Putamen (tissue), 1 donor: ENCODE results near the gene TRIM13.
"Not testable (repeated sequence)": the region's sequence is repeated elsewhere in the genome, so short reads cannot be mapped to it uniquely, and the experiment has no call there.

Experiments
- DNase-seq: peaks from one replicate; pipeline ENCODE4 v3.0.0-alpha.2; 2016; ENCODE audit warnings: low spot score

The TRIM13 gene, protein sequence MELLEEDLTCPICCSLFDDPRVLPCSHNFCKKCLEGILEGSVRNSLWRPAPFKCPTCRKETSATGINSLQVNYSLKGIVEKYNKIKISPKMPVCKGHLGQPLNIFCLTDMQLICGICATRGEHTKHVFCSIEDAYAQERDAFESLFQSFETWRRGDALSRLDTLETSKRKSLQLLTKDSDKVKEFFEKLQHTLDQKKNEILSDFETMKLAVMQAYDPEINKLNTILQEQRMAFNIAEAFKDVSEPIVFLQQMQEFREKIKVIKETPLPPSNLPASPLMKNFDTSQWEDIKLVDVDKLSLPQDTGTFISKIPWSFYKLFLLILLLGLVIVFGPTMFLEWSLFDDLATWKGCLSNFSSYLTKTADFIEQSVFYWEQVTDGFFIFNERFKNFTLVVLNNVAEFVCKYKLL

DNA sequence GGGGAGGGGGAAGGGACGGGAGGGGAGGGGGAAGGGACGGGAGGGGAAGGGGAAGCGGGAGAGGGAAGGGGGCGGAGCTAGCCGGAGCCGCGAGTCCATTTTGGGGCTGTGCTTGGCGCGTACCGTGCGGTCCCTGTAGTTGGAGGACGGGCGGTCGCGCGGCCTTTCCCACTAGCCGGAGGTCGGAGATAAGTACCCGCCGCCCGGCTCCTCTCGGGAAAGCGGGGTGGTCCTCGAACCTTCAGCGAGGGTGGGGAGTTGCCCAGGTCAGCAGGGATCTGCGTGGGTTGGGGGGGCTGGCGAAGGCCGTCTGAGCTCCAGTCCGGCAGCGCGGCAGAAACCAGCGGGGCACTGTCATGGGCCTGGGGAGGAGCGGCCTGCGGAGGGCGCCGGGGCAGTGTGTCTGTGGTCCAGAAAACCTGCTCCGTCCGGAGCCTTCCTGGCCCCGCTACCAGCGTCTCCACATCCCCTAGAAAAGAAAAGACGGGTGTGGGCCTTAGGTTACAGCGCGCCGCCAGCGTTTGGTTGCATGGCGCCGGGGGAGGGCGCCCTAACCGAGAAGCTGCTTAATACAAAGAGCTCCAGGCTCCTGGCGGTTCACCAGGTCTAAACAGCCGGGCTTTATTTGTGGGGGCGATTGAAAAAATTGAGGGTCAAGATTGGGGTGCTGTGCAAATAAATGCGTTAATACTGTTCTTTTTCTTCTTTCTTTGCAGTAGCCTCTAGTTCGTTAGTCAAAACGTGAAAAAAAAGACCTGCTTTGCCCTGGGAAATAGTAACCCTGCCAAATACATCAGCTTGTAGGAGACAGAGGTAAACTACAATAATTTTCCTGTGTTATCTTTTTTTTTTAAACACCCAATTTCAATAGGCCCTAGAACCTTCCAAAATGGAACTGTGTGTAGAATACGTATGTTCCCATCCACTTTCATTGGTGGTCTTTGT, at the start of gene TRIM13:
TRIM13 (plus strand) TSS at position 92 of the 945 bp plus-strand sequence. CDS start 14,899 bp downstream, outside the sequence.
- peak; percentile 93 for DNase-seq

DNA sequence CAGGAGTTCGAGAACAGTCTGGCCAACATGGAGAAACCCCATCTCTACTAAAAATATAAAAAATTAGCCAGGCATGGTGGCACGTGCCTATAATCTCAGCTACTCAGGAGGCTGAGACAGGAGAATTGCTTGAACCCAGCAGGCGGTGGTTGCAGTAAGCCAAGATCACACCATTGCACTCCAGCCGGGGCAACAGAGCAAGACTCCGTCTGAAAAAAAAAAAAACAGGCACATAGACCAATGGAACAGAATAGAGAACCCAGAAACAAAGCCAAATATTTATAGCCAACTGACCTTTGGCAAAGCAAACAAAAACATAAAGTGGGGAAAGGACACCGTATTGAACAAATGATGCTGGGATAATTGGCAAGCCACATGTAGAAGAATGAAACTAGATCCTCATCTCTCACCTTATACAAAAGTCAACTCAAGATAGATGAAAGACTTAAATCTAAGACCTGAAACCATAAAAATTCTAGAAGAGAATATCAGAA, 48.0 kb upstream of the TRIM13 start:
- not testable (repeated sequence) for DNase-seq

DNA sequence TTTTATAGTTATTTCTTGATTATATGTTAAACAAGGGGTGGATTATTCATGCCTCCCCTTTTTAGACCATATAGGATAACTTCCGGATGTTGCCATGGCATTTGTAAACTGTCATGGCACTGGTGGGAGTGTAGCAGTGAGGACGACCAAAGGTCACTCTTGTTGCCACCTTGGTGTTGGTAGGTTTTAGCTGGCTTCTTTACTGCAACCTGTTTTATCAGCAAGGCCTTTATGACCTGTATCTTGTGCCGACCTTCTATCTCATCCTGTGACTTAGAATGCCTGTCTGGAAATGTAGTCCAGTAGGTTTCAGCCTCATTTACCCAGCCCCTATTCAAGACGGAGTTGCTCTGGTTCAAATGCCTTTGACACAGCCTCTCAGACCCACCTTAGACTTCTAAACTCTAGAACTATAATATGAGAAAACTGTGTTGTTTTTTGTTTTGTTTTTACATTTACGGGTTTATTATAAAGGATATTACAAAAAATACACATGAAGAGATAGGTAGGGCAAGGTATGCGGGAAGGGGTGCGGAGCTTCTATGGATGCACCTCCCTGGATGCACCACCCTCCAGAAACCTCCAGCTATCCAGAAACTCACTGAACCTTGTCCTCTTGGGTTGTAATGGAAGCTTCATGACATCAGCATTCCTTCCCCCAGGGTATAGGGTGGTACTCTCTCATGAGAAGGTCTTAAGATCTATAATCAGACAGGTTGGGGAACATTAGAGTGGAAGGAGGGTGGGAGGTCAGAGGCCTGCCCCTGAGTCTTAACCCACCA, 44.9 kb upstream of the TRIM13 start:
- DNase-seq, result no peak

DNA sequence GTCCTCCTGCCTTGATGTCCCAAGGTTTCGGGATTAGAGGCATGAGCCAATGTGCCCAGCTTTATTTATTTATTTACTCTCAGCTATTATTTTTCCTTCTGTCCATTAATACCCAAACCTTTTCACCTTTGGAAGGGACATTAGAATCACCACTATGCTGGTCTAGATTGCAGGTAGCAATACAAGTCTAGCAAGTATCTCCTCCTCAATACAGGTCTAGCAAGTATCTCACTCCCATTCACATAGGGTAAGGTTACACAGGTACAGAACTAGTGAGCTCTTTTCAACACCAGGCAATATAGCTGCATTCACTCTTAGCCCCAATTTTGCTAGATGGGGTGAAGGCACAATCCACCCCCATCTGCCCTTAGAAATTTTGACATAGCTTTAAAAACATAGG, 43.3 kb upstream of the TRIM13 start:
- no peak for DNase-seq

DNA sequence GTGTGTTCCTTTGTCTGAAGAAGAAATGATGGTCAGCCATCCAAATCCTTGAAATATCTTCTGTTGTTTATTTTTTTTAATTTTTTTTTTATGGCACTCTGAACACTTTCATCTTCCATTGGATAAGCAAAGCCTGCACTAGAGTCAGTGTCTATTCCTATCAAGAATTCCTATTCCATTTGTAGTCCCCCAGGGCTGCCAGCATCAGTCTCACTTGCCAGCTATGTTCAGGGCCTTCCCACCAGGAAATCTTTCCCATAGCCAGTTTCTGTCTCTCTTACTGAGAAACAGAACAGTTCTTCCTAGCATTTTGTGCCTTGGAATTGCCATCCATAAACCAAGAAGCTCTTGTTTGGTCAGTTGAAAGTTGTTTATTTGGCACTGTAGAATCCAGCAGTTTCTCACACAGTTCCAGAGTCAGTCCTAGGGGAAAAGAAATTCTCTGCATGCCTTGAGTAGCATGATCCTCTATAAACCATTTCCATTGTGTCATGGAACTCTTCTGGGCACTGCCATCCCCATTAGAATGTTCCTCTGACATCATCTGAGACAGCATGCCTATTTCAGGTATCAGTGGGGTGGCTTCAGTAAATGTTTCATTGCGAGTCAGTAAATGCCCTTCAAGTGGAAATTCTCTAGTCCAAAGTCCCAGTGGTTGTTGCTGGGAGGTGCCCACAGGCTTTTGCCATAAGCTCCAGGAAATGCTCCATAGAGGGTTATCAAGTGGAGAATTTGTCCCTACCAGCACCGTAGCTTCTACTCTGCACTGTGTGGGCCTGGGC, 42.0 kb upstream of the TRIM13 start:
- DNase-seq, result no peak

DNA sequence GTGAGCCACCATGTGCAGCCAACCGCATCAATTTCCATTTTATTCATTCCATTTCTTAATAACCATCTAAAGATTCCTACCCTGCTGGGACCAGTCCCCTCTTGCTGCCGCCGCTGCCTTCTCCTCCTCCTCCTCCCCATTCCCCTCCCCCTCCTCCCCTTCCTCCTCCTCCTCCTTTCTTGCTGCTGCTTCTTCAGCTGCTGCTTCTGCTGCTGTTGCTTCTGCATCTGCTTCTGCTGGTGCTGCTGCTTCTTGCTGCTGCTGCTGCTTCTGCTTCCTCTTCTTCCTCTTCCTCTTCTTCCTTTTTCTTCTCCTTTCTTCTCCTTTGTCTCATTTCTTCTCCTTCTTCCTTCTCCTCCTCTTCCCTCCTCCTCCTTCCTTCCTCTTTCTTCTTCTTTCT, 40.7 kb upstream of the TRIM13 start:
- DNase-seq, result no peak

DNA sequence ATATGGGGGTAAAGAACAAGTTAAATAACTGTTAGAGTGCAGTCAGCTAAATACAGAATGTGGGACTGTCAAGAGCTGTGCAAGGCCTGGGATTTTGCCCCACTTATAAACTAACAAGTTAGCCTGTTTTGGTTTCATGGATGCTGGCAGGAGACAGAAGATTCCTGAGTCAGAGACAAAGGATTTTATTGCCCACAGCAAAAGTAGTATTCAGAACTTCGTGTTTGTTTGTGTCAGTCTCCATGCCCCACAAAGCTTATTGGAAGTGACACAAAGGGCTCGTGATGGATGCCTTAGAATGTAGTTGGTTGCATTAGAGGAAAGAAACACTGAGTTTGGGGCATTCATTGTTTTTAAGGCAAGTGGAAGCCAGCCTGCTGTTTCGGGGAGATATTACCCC, 38.5 kb upstream of the TRIM13 start:
- DNase-seq, result peak; percentile 20

DNA sequence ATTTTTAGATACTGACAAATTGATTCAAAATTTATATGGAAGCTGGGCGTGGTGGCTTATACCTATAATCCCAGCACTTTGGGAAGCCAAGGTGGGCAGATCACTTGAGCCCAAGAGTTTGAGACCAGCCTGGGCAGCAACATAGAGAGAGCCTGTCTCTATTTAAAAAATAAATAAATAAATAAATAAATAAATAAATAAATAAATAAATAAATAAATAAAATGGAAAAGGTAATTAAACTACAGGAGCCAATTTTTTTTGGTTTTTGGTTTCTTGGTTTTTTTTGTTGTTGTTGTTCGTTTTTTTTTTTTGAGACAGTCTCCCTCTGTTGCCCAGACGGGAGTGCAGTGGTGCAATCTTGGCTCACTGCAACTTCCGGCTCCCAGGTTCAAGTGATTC, 29.4 kb upstream of the TRIM13 start:
- DNase-seq, result no peak

DNA sequence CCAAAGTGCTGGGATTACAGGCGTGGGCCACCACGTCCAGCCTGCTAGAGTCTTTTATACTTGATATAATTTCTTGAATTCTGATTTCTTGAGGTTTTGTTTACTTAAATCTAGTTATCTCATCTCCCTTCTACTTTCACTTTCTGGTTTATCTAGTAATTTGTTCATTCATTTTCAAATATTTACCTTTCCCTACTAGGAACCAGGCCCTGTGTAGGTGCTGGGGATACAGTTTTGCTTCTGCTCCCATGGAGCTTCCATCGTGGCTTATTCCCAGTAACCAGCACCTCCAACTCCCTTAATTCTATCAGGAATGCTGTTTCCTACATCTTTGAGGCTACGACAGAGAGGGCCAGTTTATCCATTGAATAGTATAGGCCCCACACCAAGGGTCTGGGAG, 24.1 kb upstream of the TRIM13 start:
- DNase-seq, result no peak

DNA sequence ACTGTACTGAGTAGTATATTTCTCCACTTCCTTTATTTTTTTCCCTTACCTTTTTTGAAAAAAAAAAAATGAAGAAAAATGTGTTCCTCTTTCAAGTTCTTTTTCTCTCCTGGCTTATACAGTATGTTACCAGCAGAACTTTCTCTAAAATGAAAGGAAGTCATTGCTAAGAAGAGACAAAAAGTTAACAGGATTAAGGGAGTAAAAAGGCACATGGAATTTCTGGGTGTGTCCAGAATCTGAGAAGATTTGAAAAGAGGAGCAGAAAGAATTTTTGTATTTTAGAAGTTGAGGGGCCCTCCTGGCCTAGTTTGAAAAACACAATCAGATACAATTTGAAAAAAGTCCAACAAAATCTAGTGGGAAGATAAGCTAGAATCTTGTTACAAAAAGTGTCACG, 21.0 kb upstream of the TRIM13 start:
- no peak for DNase-seq

DNA sequence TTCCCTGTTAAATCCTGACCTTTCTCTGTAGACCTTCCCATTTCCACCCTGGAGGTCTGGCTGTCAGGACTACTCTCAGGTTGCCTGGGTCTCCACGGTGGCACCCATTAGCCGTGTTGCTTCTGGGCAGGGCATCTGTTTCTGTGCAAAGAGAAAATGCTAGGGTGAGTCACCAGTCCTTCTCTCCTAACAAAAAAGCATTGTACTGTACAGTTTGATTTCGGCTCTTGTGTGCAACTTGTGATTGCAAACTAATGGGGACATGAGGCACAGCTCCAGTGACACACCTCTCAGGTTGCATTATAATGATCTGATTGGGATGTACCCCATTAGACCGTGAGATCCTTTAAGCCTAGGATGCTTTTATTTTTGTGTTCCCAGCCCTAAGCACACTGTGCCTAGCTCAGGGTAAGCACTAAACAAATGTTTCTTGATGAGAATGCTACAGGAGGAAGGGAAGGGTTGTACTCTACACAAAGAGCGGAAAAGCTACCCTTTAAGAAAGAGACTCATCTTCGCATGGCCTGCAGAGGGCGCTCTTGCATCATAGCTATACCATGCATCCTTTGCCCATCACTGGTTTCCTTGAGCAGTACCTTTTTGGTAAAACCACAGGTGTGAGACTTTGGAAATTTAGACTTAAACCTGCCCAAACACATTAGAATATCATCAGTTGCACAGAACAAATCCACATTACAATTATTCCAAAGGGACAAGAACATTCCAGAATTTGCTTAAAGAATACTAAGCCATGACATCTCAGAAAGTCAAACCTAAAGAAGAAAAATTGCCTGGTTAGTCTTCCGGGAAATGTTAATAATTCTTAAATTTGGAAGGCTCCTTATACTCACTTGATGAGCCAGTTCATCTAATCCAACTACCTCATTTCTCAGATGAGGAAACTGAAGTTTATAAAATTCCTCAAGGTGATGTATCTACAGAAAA, 20.3 kb upstream of the TRIM13 start:
- DNase-seq, result peak; percentile 72

DNA sequence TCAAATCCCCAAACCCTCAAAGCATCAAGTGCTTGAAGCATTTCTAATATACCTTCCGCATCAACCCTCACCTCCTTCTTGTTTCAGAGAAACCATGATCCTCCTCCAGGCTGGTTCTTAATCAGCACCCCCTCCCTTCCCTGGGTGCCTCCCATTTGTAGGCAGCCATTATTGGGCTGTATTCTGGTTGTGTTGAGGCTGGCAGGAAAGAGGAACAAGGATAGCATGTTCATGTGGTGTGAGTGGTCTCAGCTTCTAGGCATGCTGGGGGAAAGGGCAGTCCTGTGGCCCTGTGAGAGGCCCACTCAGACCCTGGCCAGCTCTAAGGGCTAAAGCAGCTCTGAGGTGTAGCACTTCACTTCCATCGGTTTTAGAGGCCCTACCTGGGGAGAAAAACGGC, 18.9 kb upstream of the TRIM13 start:
- DNase-seq, result no peak

DNA sequence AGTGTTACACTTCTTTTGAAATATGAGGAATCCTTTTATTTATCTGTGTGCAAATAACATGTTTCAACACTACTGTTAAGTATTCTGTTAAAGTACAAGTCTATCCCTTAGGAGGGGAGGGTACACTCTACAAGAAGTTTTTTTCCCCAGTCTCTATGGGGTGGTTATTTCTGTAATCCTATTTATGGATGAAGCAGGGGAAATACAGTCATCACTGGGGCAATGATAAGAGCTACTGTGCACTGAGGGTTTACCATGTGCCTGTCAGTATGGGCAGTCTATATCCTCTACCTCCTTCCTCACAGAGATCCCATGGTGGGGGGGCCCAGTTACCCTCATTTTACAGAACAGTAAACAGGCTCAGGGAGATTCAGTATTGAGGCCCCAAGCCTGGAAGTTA, 16.6 kb upstream of the TRIM13 start:
- DNase-seq, result no peak

DNA sequence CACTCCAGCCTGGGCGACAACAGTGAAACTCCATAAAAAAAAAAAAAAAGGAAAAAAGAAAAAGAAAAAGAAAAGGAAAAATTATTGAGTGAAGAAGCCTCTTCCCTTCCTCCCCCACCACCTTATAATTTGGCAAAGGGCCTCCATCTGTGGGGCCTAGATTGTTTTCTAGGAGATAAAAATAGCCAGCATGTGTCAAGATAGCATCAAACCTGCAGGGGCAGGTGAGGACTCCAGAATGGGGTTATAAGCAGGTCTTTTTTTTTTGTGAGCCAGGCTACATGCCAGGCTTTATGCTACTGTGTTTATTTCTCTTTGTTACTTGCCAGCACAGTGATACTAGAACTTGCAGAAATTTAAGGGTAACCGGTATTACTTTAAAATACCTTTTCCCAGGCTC, 11.7 kb upstream of the TRIM13 start:
- no peak for DNase-seq

DNA sequence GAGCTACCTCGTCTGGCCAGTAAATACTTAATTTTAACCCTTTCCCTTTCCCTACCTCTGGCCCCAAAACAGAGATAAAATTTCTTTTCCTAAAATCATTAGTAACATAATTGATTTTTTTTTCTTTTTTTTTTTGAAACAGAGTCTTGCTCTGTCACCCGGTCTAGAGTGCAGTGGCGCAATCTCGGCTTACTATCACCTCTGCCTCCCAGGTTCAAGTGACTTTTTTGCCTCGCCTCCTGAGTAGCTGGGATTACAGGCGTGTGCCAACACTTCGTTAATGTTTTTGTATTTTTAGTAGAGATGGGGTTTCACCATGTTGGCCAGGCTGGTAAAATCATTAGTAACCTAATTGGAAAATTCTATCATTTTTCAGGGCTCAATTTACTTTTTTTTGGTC, 10.4 kb upstream of the TRIM13 start:
- DNase-seq, result no peak

DNA sequence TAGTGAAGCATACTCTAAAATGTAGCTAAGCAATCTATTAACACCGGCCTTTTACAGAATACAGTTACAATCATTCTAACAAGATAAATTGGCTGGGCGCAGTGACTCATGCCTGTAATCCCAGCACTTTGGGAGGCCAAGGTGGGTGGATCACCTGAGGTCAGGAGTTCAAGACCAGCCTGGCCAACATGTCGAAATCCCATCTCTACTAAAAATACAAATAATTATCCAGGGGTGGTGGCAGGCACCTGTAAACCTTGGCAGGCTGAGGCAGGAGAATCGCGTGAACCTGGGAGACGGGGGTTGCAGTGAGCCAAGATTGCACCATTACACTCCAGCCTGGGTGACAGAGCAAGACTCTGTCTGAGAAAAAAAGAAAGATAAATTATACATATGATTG, 6.2 kb upstream of the TRIM13 start:
- DNase-seq, result not testable (repeated sequence)

DNA sequence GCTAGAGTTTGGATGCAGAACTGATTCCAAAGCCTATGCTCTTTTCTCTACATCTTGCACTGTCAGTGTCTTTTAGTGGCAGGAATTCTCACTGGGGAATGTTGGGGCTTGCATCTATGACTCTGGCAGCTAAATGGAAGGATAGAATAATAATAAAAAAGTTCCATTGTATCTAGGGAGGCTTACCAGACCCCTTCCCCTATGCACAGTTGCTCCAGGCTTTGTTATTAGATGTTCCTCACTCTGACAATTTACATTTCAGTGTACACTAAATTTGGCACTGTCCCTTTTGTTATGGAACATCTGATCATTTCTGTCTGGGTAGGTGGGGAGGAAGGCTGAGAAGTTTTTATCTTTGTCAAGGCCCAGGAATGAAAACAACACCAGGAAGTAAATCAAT, 3.7 kb upstream of the TRIM13 start:
- DNase-seq, result no peak

DNA sequence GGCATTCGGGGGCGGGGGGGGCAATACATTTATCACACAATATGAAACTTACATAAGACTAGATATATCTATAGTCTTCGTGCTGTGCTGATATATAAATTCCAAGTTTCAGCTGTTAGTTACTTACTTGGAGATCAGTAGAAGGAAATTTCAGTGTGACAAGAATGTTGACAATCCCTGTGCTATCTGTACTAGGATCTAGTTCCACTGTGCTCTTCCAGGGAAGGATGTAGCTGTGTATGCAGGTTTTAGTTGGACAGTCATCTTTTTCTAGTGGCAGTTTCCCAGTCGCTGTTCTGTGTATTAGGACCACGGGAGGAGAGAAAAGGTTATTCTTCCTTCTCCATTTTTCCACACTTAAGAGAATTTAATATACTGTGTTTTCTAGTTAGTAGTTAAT, 3.2 kb upstream of the TRIM13 start:
- no peak for DNase-seq

DNA sequence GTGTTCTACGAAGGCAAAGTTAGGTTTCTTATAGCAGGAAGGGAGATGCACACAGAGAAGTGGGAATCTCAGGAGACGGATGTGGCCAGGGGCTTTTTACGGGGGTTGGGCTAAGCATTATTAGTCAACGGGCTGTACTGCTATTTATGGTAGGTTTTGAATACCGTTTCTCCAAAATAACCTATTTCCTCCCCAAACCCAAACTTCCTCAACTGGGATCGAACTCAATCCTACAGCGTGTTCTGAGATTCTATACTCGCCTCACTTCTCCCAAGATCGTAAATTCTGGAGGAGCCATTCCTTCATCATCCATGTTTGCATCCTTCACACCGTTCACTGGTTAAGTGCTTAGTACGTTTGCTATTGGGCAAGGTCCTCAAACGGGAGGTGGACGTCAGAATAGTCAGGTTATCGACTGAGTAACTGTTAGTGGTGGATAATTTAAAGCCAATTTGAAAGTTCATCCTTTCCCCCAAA, 1.2 kb upstream of the TRIM13 start:
- no peak for DNase-seq
